Neuronal stem cell (in vitro differentiated cells): ENCODE results near the gene GXYLT2.

Source experiments
- DNase-seq: peaks from one replicate; pipeline ENCODE4 v3.0.0-alpha.2; 2013; ENCODE audit warnings: low spot score
- H2AFZ ChIP-seq: one replicate; pipeline ENCODE4 v1.6.1; 2013; ENCODE audit warnings: mild to moderate bottlenecking, low read length, inconsistent platforms
- H2AK5ac ChIP-seq: 2 replicates; pipeline ENCODE4 v1.6.1; 2013; ENCODE audit warnings: low read depth, mild to moderate bottlenecking, inconsistent platforms, low read length, moderate library complexity, mixed read lengths
- H2BK120ac ChIP-seq: 2 replicates; pipeline ENCODE4 v1.6.1; 2013; ENCODE audit warnings: low read depth, mild to moderate bottlenecking, inconsistent platforms, low read length, moderate library complexity, mixed read lengths
- H2BK12ac ChIP-seq: one replicate; pipeline ENCODE4 v1.6.1; 2013; ENCODE audit warnings: low read length, inconsistent platforms
- H2BK15ac ChIP-seq: 2 replicates; pipeline ENCODE4 v1.6.1; 2013; ENCODE audit warnings: mild to moderate bottlenecking, low read length, inconsistent platforms, mixed read lengths
- H2BK5ac ChIP-seq: one replicate; pipeline ENCODE4 v1.6.1; 2013; ENCODE audit warnings: inconsistent platforms, mild to moderate bottlenecking, low read length, moderate library complexity
- H3K14ac ChIP-seq: one replicate; pipeline ENCODE4 v1.6.1; 2013; ENCODE audit warnings: low read length, inconsistent platforms
- H3K18ac ChIP-seq: 2 replicates; pipeline ENCODE4 v1.6.1; 2013; ENCODE audit warnings: low read length, inconsistent platforms
- H3K23ac ChIP-seq: 2 replicates; pipeline ENCODE4 v1.6.1; 2013; ENCODE audit warnings: low read depth, mild to moderate bottlenecking, mixed read lengths, low read length, inconsistent platforms; ENCODE audit not compliant: poor library complexity
- H3K27ac ChIP-seq: replicated peaks from 3 replicates; pipeline ENCODE4 v1.5.1; 2013; ENCODE audit warnings: low read length, inconsistent platforms
- H3K27me3 ChIP-seq, 3 experiments: 2 replicates each; pipeline ENCODE4 v1.6.1; 2013; ENCODE audit warnings: low read length in 3 of 3, mild to moderate bottlenecking in 2 of 3, inconsistent platforms in 1 of 3, low read depth in 1 of 3, mixed read lengths in 1 of 3, moderate library complexity in 1 of 3; ENCODE audit not compliant: control insufficient read depth in 3 of 3, insufficient read depth in 3 of 3
- H3K36me3 ChIP-seq, 2 donors: replicated peaks in 1 of 2; 2 replicates each; pipeline ENCODE4 v1.6.1; 2013; ENCODE audit warnings: low read length in 2 of 2; ENCODE audit not compliant: control insufficient read depth in 2 of 2, insufficient read depth in 2 of 2
- H3K4ac ChIP-seq: 2 replicates; pipeline ENCODE4 v1.6.1; 2013; ENCODE audit warnings: inconsistent platforms, mild to moderate bottlenecking, low read length, moderate library complexity
- H3K4me1 ChIP-seq, 2 donors: 1 replicate in 1 of 2; 2 replicates in 1 of 2; pipeline ENCODE4 v1.6.1; 2013; ENCODE audit warnings: low read length in 2 of 2, low read depth in 1 of 2; ENCODE audit not compliant: control insufficient read depth in 2 of 2, insufficient read depth in 1 of 2
- H3K4me2 ChIP-seq: one replicate; pipeline ENCODE4 v1.6.1; 2013; ENCODE audit warnings: mild to moderate bottlenecking, low read length, inconsistent platforms; ENCODE audit not compliant: insufficient read depth, poor library complexity, severe bottlenecking
- H3K4me3 ChIP-seq, 2 donors: 2 replicates each; pipeline ENCODE4 v1.5.1; 2013; ENCODE audit warnings: low read length in 2 of 2, mild to moderate bottlenecking in 2 of 2, inconsistent platforms in 1 of 2, moderate library complexity in 1 of 2
- H3K79me1 ChIP-seq: one replicate; pipeline ENCODE4 v1.6.1; 2013; ENCODE audit warnings: low read depth, mild to moderate bottlenecking, inconsistent platforms, low read length, moderate library complexity
- H3K9ac ChIP-seq: one replicate; pipeline ENCODE4 v1.6.1; 2013; ENCODE audit warnings: mild to moderate bottlenecking, low read depth, low read length, inconsistent platforms; ENCODE audit not compliant: poor library complexity
- H3K9me3 ChIP-seq, 2 donors: replicated peaks in 1 of 2; 2 replicates each; pipeline versions ENCODE3 to v1.6.1; 2013; ENCODE audit warnings: low read length in 2 of 2, mild to moderate bottlenecking in 2 of 2, inconsistent platforms in 1 of 2, low read depth in 1 of 2, mixed read lengths in 1 of 2, moderate library complexity in 1 of 2; ENCODE audit not compliant: control insufficient read depth in 2 of 2, insufficient read depth in 1 of 2
- H4K8ac ChIP-seq: one replicate; pipeline ENCODE4 v1.6.1; 2013; ENCODE audit warnings: low read depth, mild to moderate bottlenecking, inconsistent platforms, low read length, moderate library complexity
- H4K91ac ChIP-seq: one replicate; pipeline ENCODE4 v1.6.1; 2013; ENCODE audit warnings: low read length, low read depth, mild to moderate bottlenecking, inconsistent platforms; ENCODE audit not compliant: poor library complexity
- WGBS, 2 donors: extraction: QIAGEN DNeasy Blood & Tissue Kit; methylation state at CpG; one replicate each; pipeline ENCODE4 v1.1.7; 2013; ENCODE audit warnings: missing lambda C conversion rate in 2 of 2, mixed read lengths in 1 of 2; ENCODE audit not compliant: insufficient read length in 2 of 2, insufficient replicate concordance in 1 of 2; ENCODE audit errors: extremely low coverage in 2 of 2; 5-methylcytosine and 5-hydroxymethylcytosine counted together

GXYLT2 gene

GRCh38 chr3:72892870-72893269 lies 5.0 kb downstream of the GXYLT2 start:
- no peak for DNase-seq
- Histone ChIP-seq H3K27ac (no peak overlapping the region), H2BK12ac (no peak overlapping the region)

GRCh38 chr3:72894976-72895552 lies 7.2 kb downstream of the GXYLT2 start:
- no peak overlapping the region for H3K4me2 ChIP-seq
- H4K8ac ChIP-seq: no peak overlapping the region
- H2BK120ac ChIP-seq: no peak overlapping the region
- no peak for DNase-seq
- H3K4me3 ChIP-seq: no peak overlapping the region
- H3K18ac ChIP-seq: no peak overlapping the region
- no peak overlapping the region for H3K14ac ChIP-seq
- H4K91ac ChIP-seq: no peak overlapping the region
- H3K79me1 ChIP-seq: no peaks in the 10 kb centered on the region
- peaks cover 0 to 100% (median 26%) of the 10 kb centered on the region in 3 experiments for H3K27me3 ChIP-seq
- peak overlapping the region; percentile 1 for H3K9ac ChIP-seq
- H2BK15ac ChIP-seq: no peak overlapping the region
- H2AFZ ChIP-seq: no peak overlapping the region
- H2BK5ac ChIP-seq: no peak overlapping the region
- WGBS, 2 donors: no CpG with 5 or more reads among the region's 5 CpGs
- H3K36me3 ChIP-seq: no peaks in the 10 kb centered on the region
- no peak overlapping the region for H2BK12ac ChIP-seq
- peaks cover 0 to 4% of the 10 kb centered on the region in 2 donors for H3K4me1 ChIP-seq
- no peak overlapping the region for H3K23ac ChIP-seq
- no peak overlapping the region for H3K4ac ChIP-seq
- H2AK5ac ChIP-seq: no peak overlapping the region
- H3K9me3 ChIP-seq: no peaks in the 10 kb centered on the region
- H3K27ac ChIP-seq: no peak overlapping the region

More at GRCh38 chr3:72892870-72893269, 5.0 kb downstream of the GXYLT2 start:
- peaks cover 0 to 93% (median 29%) of the 10 kb centered on the region in 3 experiments for H3K27me3 ChIP-seq
- no peaks in the 10 kb centered on the region for H3K36me3 ChIP-seq
- H4K8ac ChIP-seq: no peak overlapping the region
- no peak overlapping the region for H3K4ac ChIP-seq
- H3K4me3 ChIP-seq: no peak overlapping the region
- H3K4me2 ChIP-seq: no peak overlapping the region
- no peaks in the 10 kb centered on the region for H3K9me3 ChIP-seq
- H3K9ac ChIP-seq: no peak overlapping the region
- no peak overlapping the region for H2AK5ac ChIP-seq
- H2BK15ac ChIP-seq: no peak overlapping the region
- H3K14ac ChIP-seq: no peak overlapping the region
- H3K79me1 ChIP-seq: no peaks in the 10 kb centered on the region
- no peak overlapping the region for H2AFZ ChIP-seq
- no peak overlapping the region for H2BK5ac ChIP-seq
- H3K23ac ChIP-seq: no peak overlapping the region
- no peak overlapping the region for H2BK120ac ChIP-seq
- WGBS, 2 donors: no CpG with 5 or more reads among the region's 4 CpGs
- H3K4me1 ChIP-seq: peaks cover 4 to 9% of the 10 kb centered on the region in 2 donors
- H4K91ac ChIP-seq: no peak overlapping the region
- no peak overlapping the region for H3K18ac ChIP-seq

- no peak overlapping the region for H4K91ac ChIP-seq
- H3K4ac ChIP-seq: no peak overlapping the region
- H3K4me1 ChIP-seq: no peaks in the 10 kb centered on the region
- H3K18ac ChIP-seq: no peak overlapping the region
- no peak overlapping the region for H3K14ac ChIP-seq
- H3K36me3 ChIP-seq: no peaks in the 10 kb centered on the region
- H3K79me1 ChIP-seq: no peaks in the 10 kb centered on the region
- H4K8ac ChIP-seq: no peak overlapping the region
- no peak overlapping the region for H2BK12ac ChIP-seq
- peaks cover 0 to 88% (median 8%) of the 10 kb centered on the region in 3 experiments for H3K27me3 ChIP-seq
- H2AK5ac ChIP-seq: no peak overlapping the region
- WGBS, 2 donors: no CpG with 5 or more reads among the region's 4 CpGs
- H2AFZ ChIP-seq: no peak overlapping the region
- no peak overlapping the region for H3K9ac ChIP-seq
- no peak overlapping the region for H3K27ac ChIP-seq
- DNase-seq: no peak
- H3K9me3 ChIP-seq: peaks cover 0 to 4% of the 10 kb centered on the region in 2 donors
- no peak overlapping the region for H2BK120ac ChIP-seq
- H3K4me2 ChIP-seq: no peak overlapping the region
- H3K23ac ChIP-seq: no peak overlapping the region
- no peak overlapping the region for H2BK15ac ChIP-seq
- H3K4me3 ChIP-seq: no peak overlapping the region
- H2BK5ac ChIP-seq: no peak overlapping the region
Observed at GRCh38 chr3:72896996-72897757, 9.3 kb downstream of the GXYLT2 start.

- Histone ChIP-seq H3K14ac (no peak overlapping the region), H3K27ac (no peak overlapping the region), H2BK12ac (no peak overlapping the region), H4K91ac (no peak overlapping the region), H3K4me2 (no peak overlapping the region), H4K8ac (no peak overlapping the region), H3K18ac (no peak overlapping the region), H2BK120ac (no peak overlapping the region), H3K27me3 (peaks cover 0 to 86% (median 4%) of the 10 kb centered on the region in 3 experiments), H3K9me3 (peaks cover 0 to 4% of the 10 kb centered on the region in 2 donors), H3K9ac (no peak overlapping the region), H2BK5ac (no peak overlapping the region), H3K4ac (no peak overlapping the region), H2AFZ (no peak overlapping the region), H3K23ac (no peak overlapping the region), H2AK5ac (no peak overlapping the region), H3K79me1 (no peaks in the 10 kb centered on the region), H2BK15ac (no peak overlapping the region), H3K36me3 (no peaks in the 10 kb centered on the region), H3K4me3 (no peak overlapping the region), H3K4me1 (no peaks in the 10 kb centered on the region)
- DNase-seq: no peak
Observed at GRCh38 chr3:72897758-72898007, 9.8 kb downstream of the GXYLT2 start.
